ENCODE measurements around the gene ADGRV1. TPM values are rescaled to one million over a fixed set of nuclear protein-coding genes. Genes with fewer than 3 reads are reported as not detected.

Gene ADGRV1
- total RNA-seq, 1 experiment from 2014 or later = not detected

DNA sequence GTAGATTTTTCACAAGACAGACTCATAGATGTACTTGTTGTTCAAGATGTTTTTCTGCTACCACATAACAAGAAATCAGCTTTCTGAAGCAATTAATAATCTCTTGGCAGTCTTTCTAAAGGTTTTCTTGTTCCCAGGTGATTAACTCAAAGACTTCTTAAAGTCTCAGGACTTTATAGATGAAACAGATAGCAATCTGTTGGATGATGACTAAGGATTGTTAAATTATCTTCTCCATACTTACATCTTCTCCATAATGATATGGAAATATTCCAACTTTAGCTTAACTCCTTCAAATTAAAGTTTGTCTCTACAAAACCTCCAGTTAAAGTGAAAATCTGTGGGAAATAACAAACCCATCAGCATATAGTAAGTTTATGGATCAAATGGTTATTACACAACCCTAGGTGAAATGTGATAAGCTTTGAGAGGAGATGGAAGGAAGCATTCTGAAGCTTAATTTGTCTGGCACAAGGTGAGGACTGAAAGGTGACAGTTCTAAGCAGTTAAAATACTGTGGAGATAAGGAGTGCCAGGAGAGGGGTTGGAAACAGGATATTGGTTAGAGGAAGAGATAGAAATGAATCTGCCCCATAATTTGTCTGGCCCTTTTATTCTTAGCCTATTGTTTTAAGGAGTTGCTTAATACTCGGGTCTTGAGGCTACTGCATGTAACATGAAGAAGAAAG, 326.7 kb downstream of the ADGRV1 start:
- Mint-ChIP-seq H3K9me3 (ENCODE audit: unreplicated experiment) (no peaks in the 10 kb centered on the region), H3K36me3 (ENCODE audit: insufficient read depth, unreplicated experiment) (no peaks in the 10 kb centered on the region), H3K4me1 (ENCODE audit: insufficient read depth, unreplicated experiment) (peaks cover 25% of the 10 kb centered on the region), H3K4me3 (ENCODE audit: unreplicated experiment) (no peak overlapping the region), H3K27ac (ENCODE audit: low read depth, unreplicated experiment) (no peak overlapping the region), H3K27me3 (ENCODE audit: insufficient read depth, unreplicated experiment) (no peaks in the 10 kb centered on the region)
- intact Hi-C loops (cut with micrococcal nuclease) = no loop called here
- no peak for DNase-seq (ENCODE audit: unreplicated experiment)
- no TSS peak for BruUV-seq (replicated peaks)
- CTCF ChIA-PET = interaction anchor here (0.6 to 1.6 kb wide), 7 partner anchors 12 to 502 kb away, joined by 3 to 5 read pairs (median 3); partner anchors contain the start of gene MBLAC2
- TF ChIP-seq, protein P1, sequence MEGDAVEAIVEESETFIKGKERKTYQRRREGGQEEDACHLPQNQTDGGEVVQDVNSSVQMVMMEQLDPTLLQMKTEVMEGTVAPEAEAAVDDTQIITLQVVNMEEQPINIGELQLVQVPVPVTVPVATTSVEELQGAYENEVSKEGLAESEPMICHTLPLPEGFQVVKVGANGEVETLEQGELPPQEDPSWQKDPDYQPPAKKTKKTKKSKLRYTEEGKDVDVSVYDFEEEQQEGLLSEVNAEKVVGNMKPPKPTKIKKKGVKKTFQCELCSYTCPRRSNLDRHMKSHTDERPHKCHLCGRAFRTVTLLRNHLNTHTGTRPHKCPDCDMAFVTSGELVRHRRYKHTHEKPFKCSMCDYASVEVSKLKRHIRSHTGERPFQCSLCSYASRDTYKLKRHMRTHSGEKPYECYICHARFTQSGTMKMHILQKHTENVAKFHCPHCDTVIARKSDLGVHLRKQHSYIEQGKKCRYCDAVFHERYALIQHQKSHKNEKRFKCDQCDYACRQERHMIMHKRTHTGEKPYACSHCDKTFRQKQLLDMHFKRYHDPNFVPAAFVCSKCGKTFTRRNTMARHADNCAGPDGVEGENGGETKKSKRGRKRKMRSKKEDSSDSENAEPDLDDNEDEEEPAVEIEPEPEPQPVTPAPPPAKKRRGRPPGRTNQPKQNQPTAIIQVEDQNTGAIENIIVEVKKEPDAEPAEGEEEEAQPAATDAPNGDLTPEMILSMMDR (IDR thresholded peaks at IDR 0.05; ENCODE audit: unreplicated experiment) = no peak
- POLR2A ChIA-PET = interaction anchor here (0.6 to 3.6 kb wide), 13 partner anchors 8 to 498 kb away, joined by 3 to 20 read pairs (median 5); partner anchors contain the start of genes ARRDC3 and CETN3

DNA sequence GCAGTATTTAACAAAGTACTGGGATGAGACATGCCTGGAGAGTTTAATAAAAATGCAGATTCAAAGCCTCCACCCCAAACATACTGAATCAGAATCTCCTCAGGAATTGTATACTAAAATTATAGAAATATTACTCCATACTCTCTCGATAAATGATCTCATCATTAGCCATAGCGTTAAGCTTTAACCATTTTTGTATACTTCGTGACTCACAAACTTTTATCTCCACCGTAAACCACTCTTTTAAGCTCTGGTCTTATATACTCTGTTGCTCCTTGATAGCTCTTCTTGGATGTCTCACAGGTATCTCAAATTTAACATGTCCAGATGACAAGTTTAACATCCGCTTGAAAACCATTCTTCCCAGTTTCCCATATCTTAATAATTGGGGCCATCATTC, 327.8 kb downstream of the ADGRV1 start:
- ChIA-PET CTCF (interaction anchor here (0.8 to 1.1 kb wide), 4 partner anchors 21 to 498 kb away, joined by 3 to 5 read pairs (median 3); no protein-coding TSS in a partner anchor), POLR2A (interaction anchor here (0.6 to 3.6 kb wide), 12 partner anchors 9 to 496 kb away, joined by 3 to 20 read pairs (median 5); partner anchors contain the start of gene ARRDC3)
- DNase-seq (ENCODE audit: unreplicated experiment) = no peak
- H3K9me3 Mint-ChIP-seq (ENCODE audit: unreplicated experiment) = no peaks in the 10 kb centered on the region
- peaks cover 25% of the 10 kb centered on the region for H3K4me1 Mint-ChIP-seq (ENCODE audit: insufficient read depth, unreplicated experiment)
- no peak overlapping the region for H3K4me3 Mint-ChIP-seq (ENCODE audit: unreplicated experiment)
- TF ChIP-seq, protein P1 (IDR thresholded peaks at IDR 0.05; ENCODE audit: unreplicated experiment) = no peak
- H3K27me3 Mint-ChIP-seq (ENCODE audit: insufficient read depth, unreplicated experiment) = no peaks in the 10 kb centered on the region
- BruUV-seq (replicated peaks) = no TSS peak
- intact Hi-C loops (cut with micrococcal nuclease) = no loop called here
- H3K36me3 Mint-ChIP-seq (ENCODE audit: insufficient read depth, unreplicated experiment) = no peaks in the 10 kb centered on the region
- H3K27ac Mint-ChIP-seq (ENCODE audit: low read depth, unreplicated experiment) = no peak overlapping the region

DNA sequence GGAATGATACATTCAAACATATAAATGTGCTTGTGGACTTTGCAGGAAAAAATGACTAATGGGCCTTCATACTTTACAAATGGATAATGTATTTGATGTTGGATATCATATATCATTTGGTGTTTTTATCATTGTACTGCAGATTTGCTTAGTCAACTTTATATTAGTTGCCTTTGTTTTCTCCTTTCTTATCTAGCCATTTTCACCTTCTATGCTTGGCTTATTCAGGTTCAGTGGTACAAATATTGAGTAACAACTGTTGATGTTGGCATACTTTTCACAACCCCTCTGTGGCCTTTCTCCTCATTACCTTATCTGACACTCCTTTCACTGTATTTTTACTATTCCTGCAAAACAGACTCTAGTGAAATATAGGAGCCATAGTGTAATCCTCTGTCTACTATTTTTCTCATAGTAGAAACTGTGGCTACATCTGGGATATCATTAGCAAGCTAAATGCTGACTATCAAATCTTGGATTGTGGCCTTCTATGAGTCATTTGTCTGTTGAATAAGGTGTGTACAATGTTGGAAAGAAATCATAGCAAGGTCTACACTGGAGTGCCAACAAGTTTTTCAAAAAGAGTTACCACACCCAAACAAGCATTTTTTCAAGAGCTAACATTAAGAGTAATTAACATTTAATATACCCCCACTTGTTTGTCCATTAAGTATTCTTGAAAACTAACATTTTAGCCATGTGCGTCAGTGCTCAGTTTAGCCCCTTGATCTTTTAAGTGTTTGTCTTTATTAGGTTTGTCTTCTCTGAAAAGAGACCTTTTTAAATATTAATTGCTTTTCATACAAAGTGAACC, 330.1 kb downstream of the ADGRV1 start:
- no peaks in the 10 kb centered on the region for H3K36me3 Mint-ChIP-seq (ENCODE audit: insufficient read depth, unreplicated experiment)
- TF ChIP-seq, protein P1 (IDR thresholded peaks at IDR 0.05; ENCODE audit: unreplicated experiment) = no peak
- no TSS peak for BruUV-seq (replicated peaks)

DNA sequence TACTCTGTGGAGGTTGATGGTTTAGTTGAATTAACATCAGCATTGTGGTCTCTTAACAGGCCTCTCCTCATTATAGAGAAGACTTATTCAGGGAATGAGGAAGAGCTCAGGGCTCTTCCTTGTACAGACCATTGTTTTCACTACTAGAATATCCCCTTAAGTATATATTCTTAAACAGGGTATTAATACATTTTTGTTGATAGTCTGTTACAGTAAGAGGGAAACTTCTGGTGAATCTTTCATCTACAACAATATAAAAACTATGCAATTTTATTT, 330.7 kb downstream of the ADGRV1 start:
- BruUV-seq (replicated peaks) = no TSS peak
- no peak for DNase-seq (ENCODE audit: unreplicated experiment)
- ChIA-PET POLR2A (interaction anchor here (0.7 to 3.6 kb wide), 17 partner anchors 8 to 494 kb away, joined by 3 to 26 read pairs (median 4); partner anchors contain the start of gene ARRDC3), CTCF (interaction anchor here (0.5 to 1.5 kb wide), 5 partner anchors 9 to 975 kb away, joined by 3 to 7 read pairs (median 3); partner anchors contain the start of gene ARRDC3)
- H3K9me3 Mint-ChIP-seq (ENCODE audit: unreplicated experiment) = no peaks in the 10 kb centered on the region
- TF ChIP-seq, protein P1 (IDR thresholded peaks at IDR 0.05; ENCODE audit: unreplicated experiment) = no peak
- H3K36me3 Mint-ChIP-seq (ENCODE audit: insufficient read depth, unreplicated experiment) = no peaks in the 10 kb centered on the region
- peaks cover 25% of the 10 kb centered on the region for H3K4me1 Mint-ChIP-seq (ENCODE audit: insufficient read depth, unreplicated experiment)
- H3K27ac Mint-ChIP-seq (ENCODE audit: low read depth, unreplicated experiment) = peak overlapping the region; percentile 46
- intact Hi-C loops (cut with micrococcal nuclease) = no loop called here
- H3K4me3 Mint-ChIP-seq (ENCODE audit: unreplicated experiment) = no peak overlapping the region
- H3K27me3 Mint-ChIP-seq (ENCODE audit: insufficient read depth, unreplicated experiment) = no peaks in the 10 kb centered on the region

More for the DNA sequence above, 330.1 kb downstream of the ADGRV1 start:
- no peak overlapping the region for H3K4me3 Mint-ChIP-seq (ENCODE audit: unreplicated experiment)
- no peaks in the 10 kb centered on the region for H3K9me3 Mint-ChIP-seq (ENCODE audit: unreplicated experiment)
- ChIA-PET CTCF (interaction anchor here (0.7 to 1.5 kb wide), 3 partner anchors 8 to 43 kb away, joined by 3 to 7 read pairs (median 4); no protein-coding TSS in a partner anchor), POLR2A (interaction anchor here (0.7 to 3.6 kb wide), 18 partner anchors 9 to 494 kb away, joined by 3 to 26 read pairs (median 4); partner anchors contain the start of gene ARRDC3)
- H3K27me3 Mint-ChIP-seq (ENCODE audit: insufficient read depth, unreplicated experiment) = no peaks in the 10 kb centered on the region
- peak overlapping the region; percentile 46 for H3K27ac Mint-ChIP-seq (ENCODE audit: low read depth, unreplicated experiment)
- intact Hi-C loops (cut with micrococcal nuclease) = no loop called here
- H3K4me1 Mint-ChIP-seq (ENCODE audit: insufficient read depth, unreplicated experiment) = peaks cover 25% of the 10 kb centered on the region
- peak; percentile 86 for DNase-seq (ENCODE audit: unreplicated experiment)
